Neuron (in vitro differentiated cells): ENCODE measurements around the gene GPR15LG.
"Not testable (repeated sequence)": the region's sequence is repeated elsewhere in the genome, so short reads cannot be mapped to it uniquely, and the experiment has no call there.

Experiments used
- H2AFZ ChIP-seq: one replicate; pipeline ENCODE4 v1.6.1; 2013; ENCODE audit warnings: low read depth, mild to moderate bottlenecking, inconsistent platforms, low read length, moderate library complexity
- H3K27me3 ChIP-seq: one replicate; pipeline ENCODE4 v1.6.1; 2013; ENCODE audit warnings: low read length; ENCODE audit not compliant: insufficient read depth
- H3K36me3 ChIP-seq: one replicate; pipeline ENCODE4 v1.6.1; 2013; ENCODE audit warnings: low read length; ENCODE audit not compliant: insufficient read depth
- H3K4me1 ChIP-seq: one replicate; pipeline ENCODE4 v1.6.1; 2013; ENCODE audit warnings: low read length; ENCODE audit not compliant: insufficient read depth
- H3K4me3 ChIP-seq: 2 replicates; pipeline ENCODE4 v1.5.1; 2013; ENCODE audit warnings: mild to moderate bottlenecking, low read length, moderate library complexity
- H3K9me3 ChIP-seq: one replicate; pipeline ENCODE4 v1.6.1; 2013; ENCODE audit warnings: low read length

GPR15LG gene

GRCh38 chr10:84171700-84172466 is 1.7 kb upstream of the GPR15LG start:
- peak overlapping the region; percentile 16 for H3K4me3 ChIP-seq
- not testable (repeated sequence) for H3K4me1 ChIP-seq, H3K36me3 ChIP-seq, H3K27me3 ChIP-seq, H3K9me3 ChIP-seq
- H2AFZ ChIP-seq, result peak overlapping the region; percentile 41

GRCh38 chr10:84172467-84173356 is 889 bp upstream of the GPR15LG start:
- Histone ChIP-seq H3K36me3 (no peaks in the 10 kb centered on the region), H2AFZ (peak overlapping the region; percentile 41), H3K4me1 (peaks cover 5% of the 10 kb centered on the region), H3K4me3 (no peak overlapping the region), H3K9me3 (no peaks in the 10 kb centered on the region), H3K27me3 (no peaks in the 10 kb centered on the region)

GRCh38 chr10:84175436-84175835 is 1.8 kb downstream of the GPR15LG start:
- Histone ChIP-seq H3K4me1 (peaks cover 7% of the 10 kb centered on the region), H3K27me3 (no peaks in the 10 kb centered on the region), H2AFZ (no peak overlapping the region), H3K36me3 (no peaks in the 10 kb centered on the region), H3K4me3 (no peak overlapping the region), H3K9me3 (no peaks in the 10 kb centered on the region)

DNA sequence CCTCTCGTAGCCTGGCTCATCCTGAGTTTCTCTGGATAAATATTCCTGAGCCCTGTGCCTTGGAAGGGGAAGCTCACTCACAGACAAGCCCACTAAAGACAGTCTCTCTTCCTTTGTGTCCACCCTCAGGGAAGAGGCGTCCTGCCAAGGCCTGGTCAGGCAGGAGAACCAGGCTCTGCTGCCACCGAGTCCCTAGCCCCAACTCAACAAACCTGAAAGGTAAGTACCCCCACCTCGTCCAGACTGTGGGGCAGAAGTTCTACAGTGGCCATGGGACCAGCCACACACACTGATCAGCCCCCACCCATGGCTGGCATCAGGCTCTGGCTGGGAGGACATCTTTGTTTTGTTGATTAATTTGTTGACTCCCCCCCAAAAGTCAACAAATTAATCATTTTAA is 2.8 kb downstream of the GPR15LG start:
- no peaks in the 10 kb centered on the region for H3K27me3 ChIP-seq
- H2AFZ ChIP-seq, result no peak overlapping the region
- peaks cover 7% of the 10 kb centered on the region for H3K4me1 ChIP-seq
- no peak overlapping the region for H3K4me3 ChIP-seq
- H3K36me3 ChIP-seq, result no peaks in the 10 kb centered on the region
- H3K9me3 ChIP-seq, result peaks cover 3% of the 10 kb centered on the region

GRCh38 chr10:84176836-84177474 is 3.4 kb downstream of the GPR15LG start:
- Histone ChIP-seq H3K4me1 (peaks cover 3% of the 10 kb centered on the region), H3K4me3 (no peak overlapping the region), H3K9me3 (peaks cover 3% of the 10 kb centered on the region), H3K36me3 (no peaks in the 10 kb centered on the region), H2AFZ (no peak overlapping the region), H3K27me3 (no peaks in the 10 kb centered on the region)

DNA sequence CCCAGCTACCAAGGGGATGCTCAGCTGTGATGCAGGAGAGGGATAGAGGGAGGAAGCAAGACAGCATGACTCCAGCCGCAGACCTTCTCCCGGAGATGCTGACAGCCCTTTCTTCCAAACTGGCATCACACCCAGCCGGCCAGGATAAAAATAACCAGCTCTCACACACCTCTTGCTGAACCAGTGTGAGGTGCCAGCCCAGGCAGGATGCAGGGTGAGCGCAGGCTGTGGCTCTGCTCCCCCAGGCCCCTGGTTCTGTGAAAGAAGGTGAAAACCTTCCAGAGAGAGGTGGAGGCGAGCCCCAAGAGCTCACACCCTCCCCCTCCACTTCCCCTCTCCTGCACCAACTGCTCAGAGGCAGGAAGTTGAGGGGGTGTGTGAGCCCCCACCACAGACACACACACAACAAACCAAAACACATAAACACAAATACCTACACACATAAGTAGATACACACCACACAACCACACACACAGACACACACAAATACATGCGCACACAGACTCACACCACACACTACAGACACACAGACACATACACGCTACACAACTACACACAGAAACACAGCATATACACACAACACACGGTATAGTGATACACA is 4.0 kb downstream of the GPR15LG start:
- Histone ChIP-seq H3K4me3 (no peak overlapping the region), H3K9me3 (peaks cover 3% of the 10 kb centered on the region), H3K36me3 (no peaks in the 10 kb centered on the region), H3K4me1 (peaks cover 3% of the 10 kb centered on the region), H3K27me3 (no peaks in the 10 kb centered on the region), H2AFZ (no peak overlapping the region)

DNA sequence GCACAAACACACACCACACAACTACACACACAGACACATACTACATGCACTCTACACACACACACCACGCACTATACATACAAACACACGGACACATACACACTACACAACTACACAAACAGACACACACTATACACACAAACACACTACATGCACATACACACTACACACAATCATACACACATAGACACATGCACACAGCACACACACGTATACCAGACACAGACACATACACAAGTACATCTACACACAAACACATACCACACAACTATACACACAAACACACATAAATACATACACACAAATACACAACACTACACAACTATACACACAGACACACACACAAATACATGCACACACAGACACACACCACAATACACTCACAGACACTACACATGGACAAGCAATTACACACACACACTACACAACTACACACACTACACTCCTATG is 4.6 kb downstream of the GPR15LG start:
- no peaks in the 10 kb centered on the region for H3K36me3 ChIP-seq
- peaks cover 3% of the 10 kb centered on the region for H3K9me3 ChIP-seq
- H3K27me3 ChIP-seq, result no peaks in the 10 kb centered on the region
- H3K4me3 ChIP-seq, result no peak overlapping the region
- H3K4me1 ChIP-seq, result peaks cover 3% of the 10 kb centered on the region
- no peak overlapping the region for H2AFZ ChIP-seq

DNA sequence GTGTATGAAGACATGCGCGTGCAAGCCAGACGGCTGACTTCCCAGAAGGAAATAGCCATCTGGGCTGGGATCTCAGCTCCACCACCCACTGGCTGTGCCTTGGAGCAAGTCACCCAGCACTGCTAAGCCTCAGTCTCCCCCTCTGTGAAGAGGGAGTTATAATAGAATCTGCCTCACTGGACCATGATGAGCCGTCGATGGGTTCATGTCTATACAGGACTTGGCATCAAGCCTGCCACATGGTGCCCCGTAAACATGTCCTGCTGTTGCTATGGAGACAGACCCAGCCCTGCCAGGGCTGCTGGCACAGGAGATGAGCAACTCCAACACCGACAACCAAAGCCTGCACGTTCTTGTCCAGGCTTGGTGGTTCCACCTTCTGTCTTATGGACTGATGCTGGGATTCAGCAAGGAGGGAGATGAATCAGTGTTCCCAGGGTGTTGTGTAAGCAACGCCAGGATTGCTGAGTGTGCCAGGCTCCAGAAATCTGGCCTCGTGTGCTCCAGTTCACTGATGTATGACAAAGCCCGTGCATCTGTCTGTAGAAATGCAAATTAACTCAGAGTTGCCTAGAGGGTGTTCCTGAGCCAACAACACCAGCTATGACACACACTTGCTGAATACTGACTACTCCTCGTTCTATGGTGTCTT is 5.6 kb downstream of the GPR15LG start:
- H3K4me1 ChIP-seq, result peaks cover 3% of the 10 kb centered on the region
- H3K4me3 ChIP-seq, result no peak overlapping the region
- peaks cover 3% of the 10 kb centered on the region for H3K9me3 ChIP-seq
- no peaks in the 10 kb centered on the region for H3K27me3 ChIP-seq
- no peaks in the 10 kb centered on the region for H3K36me3 ChIP-seq
- H2AFZ ChIP-seq, result no peak overlapping the region

- H3K4me1 ChIP-seq, H3K9me3 ChIP-seq, H2AFZ ChIP-seq, H3K4me3 ChIP-seq, H3K27me3 ChIP-seq, H3K36me3 ChIP-seq: not testable (repeated sequence)
Measured at GRCh38 chr10:84180386-84180785, 6.8 kb downstream of the GPR15LG start.

DNA sequence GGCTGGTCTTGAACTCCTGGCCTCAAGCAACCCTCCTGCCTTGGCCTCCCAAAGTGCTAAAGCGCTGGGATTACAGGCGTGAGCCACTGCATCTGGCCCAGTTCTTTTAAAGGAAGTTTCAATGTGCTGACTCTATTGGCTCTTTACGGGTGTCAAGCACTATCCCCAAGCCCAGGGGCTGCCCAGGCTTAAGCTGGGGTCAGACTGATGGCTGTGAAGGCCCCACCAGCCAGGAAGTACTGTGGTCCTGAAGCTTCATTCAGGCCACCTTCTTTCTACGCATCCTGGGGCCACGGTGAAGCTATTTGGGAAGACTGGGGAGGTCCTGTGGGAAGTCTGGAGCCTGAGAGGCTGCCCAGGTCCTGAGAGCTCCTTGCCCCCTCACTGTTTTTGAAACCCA is 8.0 kb downstream of the GPR15LG start:
- Histone ChIP-seq H2AFZ (no peak overlapping the region), H3K36me3 (no peaks in the 10 kb centered on the region), H3K4me1 (peaks cover 3% of the 10 kb centered on the region), H3K27me3 (peaks cover 2% of the 10 kb centered on the region), H3K4me3 (no peak overlapping the region), H3K9me3 (peaks cover 3% of the 10 kb centered on the region)

GRCh38 chr10:84184517-84184916 is 10.9 kb downstream of the GPR15LG start:
- H3K27me3 ChIP-seq, result peaks cover 2% of the 10 kb centered on the region
- no peak overlapping the region for H2AFZ ChIP-seq
- H3K9me3 ChIP-seq, result peaks cover 3% of the 10 kb centered on the region
- H3K4me1 ChIP-seq, result peaks cover 1% of the 10 kb centered on the region
- H3K4me3 ChIP-seq, result no peak overlapping the region
- H3K36me3 ChIP-seq, result no peaks in the 10 kb centered on the region

DNA sequence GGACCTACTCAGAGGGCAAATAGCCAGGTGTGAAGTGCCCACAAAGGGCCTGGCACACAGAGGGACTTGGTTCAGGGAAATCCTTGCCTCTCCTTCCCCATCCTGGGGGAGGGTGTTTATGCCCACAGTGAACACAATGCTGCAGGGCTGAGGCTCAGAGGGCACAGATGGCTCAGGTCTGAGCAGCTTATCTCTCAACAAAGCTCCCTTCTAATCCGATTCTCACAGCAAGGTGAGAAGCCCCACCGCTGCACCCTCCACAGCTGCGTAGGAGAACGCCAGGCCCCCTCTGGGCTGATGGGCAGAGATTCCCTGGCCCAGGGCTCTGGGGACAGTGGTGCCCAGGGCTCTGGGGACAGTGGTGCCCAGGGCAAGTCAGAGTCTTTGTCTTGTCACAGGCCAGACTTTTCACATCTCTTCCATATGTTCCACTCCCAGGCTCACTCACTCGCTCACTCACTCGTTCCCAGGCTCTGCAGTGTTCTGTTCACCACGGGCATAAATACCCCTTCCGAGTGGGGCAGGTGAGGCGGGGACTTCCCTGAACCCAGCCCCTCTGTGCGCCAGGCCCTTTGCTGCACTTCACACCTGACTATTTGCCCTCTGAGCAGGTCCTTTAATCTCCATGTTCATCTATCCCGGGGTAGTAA is 12.1 kb downstream of the GPR15LG start:
- H3K4me3 ChIP-seq, result no peak overlapping the region
- H3K9me3 ChIP-seq, result peaks cover 3% of the 10 kb centered on the region
- H3K36me3 ChIP-seq, result no peaks in the 10 kb centered on the region
- H2AFZ ChIP-seq, result no peak overlapping the region
- H3K27me3 ChIP-seq, result peaks cover 2% of the 10 kb centered on the region
- H3K4me1 ChIP-seq, result no peaks in the 10 kb centered on the region
